OCI-LY1 (cell line): ENCODE measurements around the gene ADPGK.

Experiments used
- CTCF ChIP-seq: fragments of 200-600 bp; sonication (generic), shearing (Covaris generic); IDR thresholded peaks from 2 replicates; pipeline ENCODE4 v1.5.1; 2017; ENCODE audit warnings: mild to moderate bottlenecking, antibody characterized with exemption, low read length, moderate library complexity, mixed read lengths
- EZH2 ChIP-seq: fragments of 200-600 bp; sonication (generic), shearing (Covaris generic); IDR thresholded peaks from 2 replicates; pipeline ENCODE4 v1.8.0; 2017; ENCODE audit warnings: borderline replicate concordance, mixed run types, mild to moderate bottlenecking, antibody characterized with exemption, low read length, moderate library complexity, mixed read lengths

DNA sequence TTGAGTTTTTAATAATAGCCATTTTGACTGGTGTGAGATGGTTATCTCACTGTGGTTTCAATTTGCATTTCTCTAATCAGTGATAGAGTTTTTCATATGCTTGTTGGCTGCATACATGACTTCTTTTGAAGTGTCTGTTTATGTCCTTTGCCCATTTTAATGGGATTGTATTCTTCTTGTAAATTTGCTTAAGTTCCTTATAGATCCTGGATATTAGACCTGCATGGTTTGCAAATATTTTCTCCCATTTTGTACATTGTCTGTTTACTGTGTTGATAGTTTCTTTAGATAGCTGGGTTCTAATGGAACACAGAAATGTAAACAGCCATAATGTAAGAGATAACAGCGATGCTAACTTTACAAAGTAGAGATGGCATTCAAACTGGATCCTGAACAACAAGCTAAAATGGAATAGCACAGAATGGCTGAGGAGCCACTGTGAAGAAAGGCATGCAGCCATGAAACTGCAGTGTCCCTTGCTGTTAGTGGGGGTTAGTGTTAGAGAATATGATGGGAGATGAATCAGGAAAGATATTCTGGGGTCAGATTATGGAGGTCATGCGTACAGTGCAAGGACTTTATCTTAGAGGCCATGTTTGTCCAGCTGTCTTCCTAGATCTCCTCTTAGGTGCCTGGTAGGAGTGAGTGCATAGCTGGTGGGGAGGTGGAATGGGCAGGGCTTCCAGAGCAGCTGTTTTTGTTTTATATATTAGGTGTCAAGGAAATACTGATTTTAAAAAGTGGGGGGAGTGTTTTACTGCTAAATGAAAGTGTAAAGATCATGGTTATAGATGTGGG is 49.4 kb downstream of the ADPGK start:
- TF ChIP-seq CTCF (no peak), EZH2 (no peak)
